Transverse colon (tissue), 3 donors: ENCODE measurements around the gene SP140.

Experiments used
- CTCF ChIP-seq, 5 experiments: fragments of 200-600 bp in 3 of 5; fragments of 450-650 bp in 2 of 5; sonication (generic) in 3 of 5; IDR thresholded peaks; 1 replicate in 2 of 5; 2 replicates in 3 of 5; pipeline ENCODE4 v1.5.1; 2016 to 2017; ENCODE audit warnings: antibody characterized with exemption in 5 of 5, inconsistent platforms in 3 of 5, mild to moderate bottlenecking in 2 of 5, moderate library complexity in 1 of 5
- EP300 ChIP-seq: sonication (generic); formaldehyde crosslinking; IDR thresholded peaks from one replicate; pipeline ENCODE4 v1.6.1; 2017; ENCODE audit warnings: antibody characterized with exemption, low read depth
- POLR2A ChIP-seq: fragments of 450-650 bp; IDR thresholded peaks from one replicate; pipeline ENCODE4 v1.6.1; 2016; ENCODE audit warnings: antibody characterized with exemption, mild to moderate bottlenecking, moderate library complexity

DNA sequence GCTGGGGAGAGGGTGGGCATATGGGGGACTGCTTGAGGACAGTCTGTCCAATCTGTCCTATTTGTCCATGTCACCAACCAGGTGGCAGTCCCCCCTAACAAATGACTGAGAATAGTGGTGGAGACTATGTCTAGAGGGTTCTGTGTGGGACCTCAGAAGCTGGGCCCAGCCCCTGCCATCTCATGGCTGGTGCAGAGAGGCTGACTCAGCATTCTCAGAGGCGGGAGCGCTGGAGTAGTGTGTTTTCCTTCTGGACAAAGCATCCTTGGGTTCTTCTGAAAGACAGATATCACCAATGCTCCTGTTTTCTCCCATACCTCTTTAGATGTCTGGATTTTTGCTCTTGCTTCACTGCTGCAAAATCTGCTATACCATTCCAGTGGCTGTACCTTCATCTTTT, 57.4 kb downstream of the SP140 start:
- TF ChIP-seq CTCF (IDR thresholded peaks at IDR 0.05) (no peak), POLR2A (no peak), EP300 (no peak)
